SK-N-SH treated with all-trans-retinoic acid at 6 μM for 48 hours (cell line): ENCODE data around the gene RTN4R.

Experiments used
- ATAC-seq: fragments of 200-7000 bp; cut with Tn5 transposase; 3 replicates; pipeline ENCODE4 v1.9.1; 2020; ENCODE audit warnings: mild to moderate bottlenecking, moderate library complexity
- ARNTL ChIP-seq: fragments of 450-650 bp; formaldehyde crosslinking; IDR thresholded peaks from 2 replicates; pipeline ENCODE4 v1.5.0; 2020; ENCODE audit warnings: low read depth, mild to moderate bottlenecking, moderate library complexity, borderline replicate concordance
- BACH2 ChIP-seq: fragments of 250-450 bp; sonication (Bioruptor Pico); IDR thresholded peaks from 2 replicates; pipeline ENCODE4 v1.9.0; 2021; ENCODE audit warnings: mild to moderate bottlenecking, borderline replicate concordance
- CSDC2 ChIP-seq: fragments of 250-450 bp; sonication (Bioruptor Pico); IDR thresholded peaks from 2 replicates; pipeline ENCODE4 v1.5.0; 2020; ENCODE audit warnings: mild to moderate bottlenecking, moderate library complexity
- ESRRG ChIP-seq: fragments of 250-450 bp; sonication (Bioruptor Pico); IDR thresholded peaks from 2 replicates; pipeline ENCODE4 v1.6.1; 2021; ENCODE audit warnings: mild to moderate bottlenecking
- GLIS3 ChIP-seq: fragments of 250-450 bp; sonication (Bioruptor Pico); IDR thresholded peaks from 2 replicates; pipeline ENCODE4 v1.5.0; 2020; ENCODE audit warnings: mild to moderate bottlenecking, moderate library complexity
- ISL1 ChIP-seq: fragments of 250-450 bp; sonication (Bioruptor Pico); IDR thresholded peaks from 2 replicates; pipeline ENCODE4 v2.1.2; 2022; ENCODE audit warnings: mild to moderate bottlenecking, moderate library complexity
- OSR1 ChIP-seq: fragments of 250-450 bp; sonication (Bioruptor Pico); IDR thresholded peaks from 2 replicates; pipeline ENCODE4 v1.8.0; 2022; ENCODE audit warnings: moderate library complexity, mild to moderate bottlenecking, inconsistent platforms
- PATZ1 ChIP-seq: fragments of 250-450 bp; sonication (Bioruptor Pico); IDR thresholded peaks from 2 replicates; pipeline ENCODE4 v1.8.0; 2020; ENCODE audit warnings: mild to moderate bottlenecking, moderate library complexity, borderline replicate concordance
- PPARA ChIP-seq: fragments of 250-450 bp; sonication (Bioruptor Pico); IDR thresholded peaks from 2 replicates; pipeline ENCODE4 v1.5.0; 2020; ENCODE audit warnings: mild to moderate bottlenecking, borderline replicate concordance
- RARB ChIP-seq: fragments of 250-450 bp; sonication (Bioruptor Pico); IDR thresholded peaks from 2 replicates; pipeline ENCODE4 v1.8.0; 2021; ENCODE audit warnings: mild to moderate bottlenecking, moderate library complexity
- SNAI2 ChIP-seq: fragments of 250-450 bp; sonication (Bioruptor Pico); IDR thresholded peaks from 2 replicates; pipeline ENCODE4 v1.5.0; 2020; ENCODE audit warnings: mild to moderate bottlenecking, moderate library complexity
- TCF4 ChIP-seq: fragments of 250-450 bp; sonication (Bioruptor Pico); IDR thresholded peaks from 2 replicates; pipeline ENCODE4 v1.8.0; 2021; ENCODE audit warnings: mild to moderate bottlenecking, moderate library complexity, borderline replicate concordance
- TOX ChIP-seq: fragments of 250-450 bp; sonication (Bioruptor Pico); IDR thresholded peaks from 2 replicates; pipeline ENCODE4 v1.8.0; 2021; ENCODE audit warnings: mild to moderate bottlenecking, moderate library complexity, borderline replicate concordance
- ZFP3 ChIP-seq: fragments of 250-450 bp; sonication (Bioruptor Pico); IDR thresholded peaks from 2 replicates; pipeline ENCODE4 v1.5.0; 2020; ENCODE audit warnings: mild to moderate bottlenecking, moderate library complexity
- ZFP30 ChIP-seq: fragments of 450-650 bp; formaldehyde crosslinking; IDR thresholded peaks from 2 replicates; pipeline ENCODE4 v1.5.0; 2022; ENCODE audit warnings: mild to moderate bottlenecking, moderate library complexity
- ZNF565 ChIP-seq: fragments of 450-650 bp; formaldehyde crosslinking; conservative IDR thresholded peaks from 2 replicates; pipeline ENCODE4 v1.5.0; 2020; ENCODE audit warnings: low read depth, mild to moderate bottlenecking, moderate library complexity
- TF ChIP-seq, protein P1 (sequence below): fragments of 250-450 bp; sonication (Bioruptor Pico); IDR thresholded peaks from 2 replicates; pipeline ENCODE4 v1.5.0; 2020; ENCODE audit warnings: mild to moderate bottlenecking, moderate library complexity
- TF ChIP-seq, protein P2 (sequence below): fragments of 250-450 bp; sonication (Bioruptor Pico); IDR thresholded peaks from 2 replicates; pipeline ENCODE4 v1.5.1; 2020; ENCODE audit warnings: low read depth, mild to moderate bottlenecking, moderate library complexity
- TF ChIP-seq, protein P3 (sequence below): fragments of 250-450 bp; sonication (Bioruptor Pico); IDR thresholded peaks from 2 replicates; pipeline ENCODE4 v1.8.0; 2021; ENCODE audit warnings: low read depth, mild to moderate bottlenecking, moderate library complexity, borderline replicate concordance

RTN4R gene

DNA sequence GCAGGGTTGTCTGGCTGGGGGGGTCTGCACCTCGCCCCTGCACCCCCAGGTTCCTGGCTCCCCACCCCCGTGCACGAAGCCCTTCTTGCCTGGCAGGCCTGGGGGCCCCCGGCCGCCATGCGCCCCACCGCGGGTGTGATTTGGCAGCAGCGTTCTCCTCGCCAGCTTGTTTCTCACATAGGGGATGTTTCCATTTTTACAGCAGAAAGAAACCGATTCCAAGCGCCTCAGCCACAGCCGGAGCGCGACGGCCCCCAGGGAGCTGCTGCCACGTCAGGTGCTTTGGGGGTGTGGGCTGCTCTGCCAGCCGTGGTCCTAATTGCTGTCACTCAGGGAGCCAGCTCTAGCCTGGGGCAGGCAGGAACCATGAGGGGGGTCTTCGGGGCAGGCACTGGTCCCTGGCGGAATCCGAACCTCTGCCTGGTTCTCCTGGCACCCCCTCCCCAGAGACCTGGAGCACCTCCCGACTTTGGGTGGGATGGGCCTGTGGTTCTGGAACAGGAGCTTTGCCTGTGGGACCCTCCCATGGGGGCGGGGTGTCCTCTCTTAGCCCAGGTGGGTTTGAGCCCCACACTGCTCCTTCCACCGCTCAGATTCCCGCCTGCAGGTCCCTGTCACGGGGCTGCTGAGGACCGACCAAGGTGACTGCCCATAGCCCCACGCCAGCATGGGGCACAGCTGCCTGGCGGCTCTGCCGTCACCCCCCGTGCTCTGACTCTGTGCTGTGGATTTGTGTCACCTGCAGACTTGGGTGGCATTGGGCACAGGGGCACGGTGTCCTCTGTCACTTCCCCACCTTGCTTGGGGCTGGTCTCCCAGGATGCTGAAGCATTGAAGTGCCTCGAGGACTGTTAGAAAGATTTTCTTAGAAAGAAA, 54.0 kb downstream of the RTN4R start (continued):
- TF ChIP-seq, protein P1, sequence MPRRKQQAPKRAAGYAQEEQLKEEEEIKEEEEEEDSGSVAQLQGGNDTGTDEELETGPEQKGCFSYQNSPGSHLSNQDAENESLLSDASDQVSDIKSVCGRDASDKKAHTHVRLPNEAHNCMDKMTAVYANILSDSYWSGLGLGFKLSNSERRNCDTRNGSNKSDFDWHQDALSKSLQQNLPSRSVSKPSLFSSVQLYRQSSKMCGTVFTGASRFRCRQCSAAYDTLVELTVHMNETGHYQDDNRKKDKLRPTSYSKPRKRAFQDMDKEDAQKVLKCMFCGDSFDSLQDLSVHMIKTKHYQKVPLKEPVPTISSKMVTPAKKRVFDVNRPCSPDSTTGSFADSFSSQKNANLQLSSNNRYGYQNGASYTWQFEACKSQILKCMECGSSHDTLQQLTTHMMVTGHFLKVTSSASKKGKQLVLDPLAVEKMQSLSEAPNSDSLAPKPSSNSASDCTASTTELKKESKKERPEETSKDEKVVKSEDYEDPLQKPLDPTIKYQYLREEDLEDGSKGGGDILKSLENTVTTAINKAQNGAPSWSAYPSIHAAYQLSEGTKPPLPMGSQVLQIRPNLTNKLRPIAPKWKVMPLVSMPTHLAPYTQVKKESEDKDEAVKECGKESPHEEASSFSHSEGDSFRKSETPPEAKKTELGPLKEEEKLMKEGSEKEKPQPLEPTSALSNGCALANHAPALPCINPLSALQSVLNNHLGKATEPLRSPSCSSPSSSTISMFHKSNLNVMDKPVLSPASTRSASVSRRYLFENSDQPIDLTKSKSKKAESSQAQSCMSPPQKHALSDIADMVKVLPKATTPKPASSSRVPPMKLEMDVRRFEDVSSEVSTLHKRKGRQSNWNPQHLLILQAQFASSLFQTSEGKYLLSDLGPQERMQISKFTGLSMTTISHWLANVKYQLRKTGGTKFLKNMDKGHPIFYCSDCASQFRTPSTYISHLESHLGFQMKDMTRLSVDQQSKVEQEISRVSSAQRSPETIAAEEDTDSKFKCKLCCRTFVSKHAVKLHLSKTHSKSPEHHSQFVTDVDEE (CRISPR knock-in tag) = no peak
- TF ChIP-seq ISL1 (CRISPR knock-in tag) = no peak
- no peak for TF ChIP-seq CSDC2 (CRISPR knock-in tag)
- TF ChIP-seq, all 23 proteins: peak for 0

DNA sequence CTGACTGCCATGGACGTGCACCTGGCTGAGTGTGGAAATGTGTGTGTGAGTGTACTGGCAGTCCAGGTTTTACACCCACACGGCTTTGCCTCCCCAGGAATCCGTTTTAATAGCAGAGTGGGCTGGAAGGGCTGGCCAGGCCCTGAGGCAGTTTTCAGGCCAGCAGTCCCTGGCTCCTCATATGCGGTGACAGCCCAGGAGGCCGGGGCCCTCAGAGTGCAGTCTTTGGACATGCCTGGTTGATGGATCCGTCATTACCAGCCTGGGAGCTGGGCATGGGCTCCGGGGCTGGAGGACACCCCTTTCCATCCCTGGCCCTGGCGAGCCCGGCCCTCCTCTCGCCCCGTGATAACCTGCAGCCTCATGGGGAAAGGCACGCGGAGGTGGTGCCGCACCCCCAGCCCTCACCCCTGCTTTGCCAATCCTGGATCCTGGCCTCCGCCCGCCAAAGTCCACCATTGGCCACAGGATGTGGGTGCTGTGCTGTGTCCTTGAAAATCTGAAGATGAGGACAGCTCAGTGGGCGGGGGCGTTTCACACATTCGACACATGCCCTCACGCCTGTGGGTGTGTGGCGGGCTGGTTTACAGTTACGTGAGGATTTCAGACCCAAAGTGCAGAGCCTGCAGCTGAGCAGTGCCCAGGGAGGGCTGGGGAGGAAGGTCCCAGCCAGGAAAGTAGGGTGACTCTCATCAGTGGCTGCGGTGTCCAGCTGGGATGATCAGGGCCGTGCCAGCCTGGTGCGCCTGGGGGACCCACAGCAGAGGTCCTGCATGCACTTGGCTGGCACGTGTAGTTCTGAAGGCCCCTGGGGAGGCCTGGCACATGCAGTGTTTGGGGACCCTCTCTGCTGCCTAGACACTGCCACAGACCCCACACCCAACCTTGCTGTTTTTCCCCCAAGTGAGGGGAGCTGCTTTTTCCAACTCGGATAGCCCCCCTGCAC, 55.1 kb downstream of the RTN4R start:
- no peak for TF ChIP-seq RARB (CRISPR knock-in tag)
- no peak for ATAC-seq

DNA sequence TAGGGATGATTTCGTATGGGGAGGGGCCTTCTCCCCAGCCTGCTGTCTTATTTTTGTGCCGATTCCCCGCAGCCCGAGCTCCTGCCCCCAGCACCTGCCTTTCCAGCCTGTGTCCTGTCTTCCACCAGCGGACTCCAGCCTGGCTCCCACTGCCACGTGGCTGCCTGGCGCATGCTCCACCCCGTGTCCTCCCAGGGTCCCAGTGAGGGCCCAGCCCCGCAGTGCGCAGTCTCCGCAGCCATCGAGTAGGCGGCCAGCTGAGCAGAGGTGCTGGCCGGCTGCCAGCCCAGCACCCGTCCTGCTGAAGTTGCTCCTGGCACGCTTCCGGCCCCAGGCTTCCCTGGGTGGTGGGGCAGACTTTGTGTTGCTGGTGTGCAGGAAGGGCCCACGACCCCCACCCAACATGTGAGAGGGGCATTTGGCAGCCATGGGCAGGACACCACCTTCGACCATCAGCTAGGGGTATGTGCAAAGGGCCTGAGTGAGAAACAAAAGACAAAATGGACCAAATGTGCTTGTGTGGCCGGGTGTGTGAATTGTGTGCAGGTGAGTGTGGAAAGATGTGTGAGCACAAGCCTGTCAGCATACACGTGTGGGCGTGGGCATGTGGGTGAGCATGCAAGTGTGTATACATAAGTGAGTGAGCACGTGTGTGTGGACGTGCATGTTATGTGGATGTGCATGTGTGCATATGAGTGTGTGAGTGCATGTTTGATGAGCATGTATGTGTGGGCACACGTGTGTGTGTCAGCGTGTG, 55.9 kb downstream of the RTN4R start:
- TF ChIP-seq BACH2 (CRISPR knock-in tag) (no peak), PATZ1 (CRISPR knock-in tag) (no peak), TOX (no peak), GLIS3 (CRISPR knock-in tag) (no peak), CSDC2 (CRISPR knock-in tag) (no peak), ZFP30 (CRISPR knock-in tag) (no peak), OSR1 (no peak), ARNTL (CRISPR knock-in tag) (no peak), TCF4 (CRISPR knock-in tag) (no peak), ESRRG (CRISPR knock-in tag) (no peak), ZNF565 (no peak), SNAI2 (CRISPR knock-in tag) (no peak), PPARA (CRISPR knock-in tag) (no peak), RARB (CRISPR knock-in tag) (no peak), ZFP3 (CRISPR knock-in tag) (no peak)
- TF ChIP-seq, protein P2, sequence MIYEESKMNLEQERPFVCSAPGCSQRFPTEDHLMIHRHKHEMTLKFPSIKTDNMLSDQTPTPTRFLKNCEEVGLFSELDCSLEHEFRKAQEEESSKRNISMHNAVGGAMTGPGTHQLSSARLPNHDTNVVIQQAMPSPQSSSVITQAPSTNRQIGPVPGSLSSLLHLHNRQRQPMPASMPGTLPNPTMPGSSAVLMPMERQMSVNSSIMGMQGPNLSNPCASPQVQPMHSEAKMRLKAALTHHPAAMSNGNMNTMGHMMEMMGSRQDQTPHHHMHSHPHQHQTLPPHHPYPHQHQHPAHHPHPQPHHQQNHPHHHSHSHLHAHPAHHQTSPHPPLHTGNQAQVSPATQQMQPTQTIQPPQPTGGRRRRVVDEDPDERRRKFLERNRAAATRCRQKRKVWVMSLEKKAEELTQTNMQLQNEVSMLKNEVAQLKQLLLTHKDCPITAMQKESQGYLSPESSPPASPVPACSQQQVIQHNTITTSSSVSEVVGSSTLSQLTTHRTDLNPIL (CRISPR knock-in tag) = no peak
- TF ChIP-seq, protein P3, sequence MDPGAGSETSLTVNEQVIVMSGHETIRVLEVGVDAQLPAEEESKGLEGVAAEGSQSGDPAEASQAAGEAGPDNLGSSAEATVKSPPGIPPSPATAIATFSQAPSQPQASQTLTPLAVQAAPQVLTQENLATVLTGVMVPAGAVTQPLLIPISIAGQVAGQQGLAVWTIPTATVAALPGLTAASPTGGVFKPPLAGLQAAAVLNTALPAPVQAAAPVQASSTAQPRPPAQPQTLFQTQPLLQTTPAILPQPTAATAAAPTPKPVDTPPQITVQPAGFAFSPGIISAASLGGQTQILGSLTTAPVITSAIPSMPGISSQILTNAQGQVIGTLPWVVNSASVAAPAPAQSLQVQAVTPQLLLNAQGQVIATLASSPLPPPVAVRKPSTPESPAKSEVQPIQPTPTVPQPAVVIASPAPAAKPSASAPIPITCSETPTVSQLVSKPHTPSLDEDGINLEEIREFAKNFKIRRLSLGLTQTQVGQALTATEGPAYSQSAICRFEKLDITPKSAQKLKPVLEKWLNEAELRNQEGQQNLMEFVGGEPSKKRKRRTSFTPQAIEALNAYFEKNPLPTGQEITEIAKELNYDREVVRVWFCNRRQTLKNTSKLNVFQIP (CRISPR knock-in tag) = no peak
- TF ChIP-seq, protein P1 (CRISPR knock-in tag) = no peak
- no peak for ATAC-seq
